DMS53 (cell line): ENCODE measurements around the gene BAIAP2.

Experiments used
- DNase-seq: peaks from one replicate; lab custom pipeline; 2025; lab: John Stamatoyannopoulos, UW

The BAIAP2 gene

DNA sequence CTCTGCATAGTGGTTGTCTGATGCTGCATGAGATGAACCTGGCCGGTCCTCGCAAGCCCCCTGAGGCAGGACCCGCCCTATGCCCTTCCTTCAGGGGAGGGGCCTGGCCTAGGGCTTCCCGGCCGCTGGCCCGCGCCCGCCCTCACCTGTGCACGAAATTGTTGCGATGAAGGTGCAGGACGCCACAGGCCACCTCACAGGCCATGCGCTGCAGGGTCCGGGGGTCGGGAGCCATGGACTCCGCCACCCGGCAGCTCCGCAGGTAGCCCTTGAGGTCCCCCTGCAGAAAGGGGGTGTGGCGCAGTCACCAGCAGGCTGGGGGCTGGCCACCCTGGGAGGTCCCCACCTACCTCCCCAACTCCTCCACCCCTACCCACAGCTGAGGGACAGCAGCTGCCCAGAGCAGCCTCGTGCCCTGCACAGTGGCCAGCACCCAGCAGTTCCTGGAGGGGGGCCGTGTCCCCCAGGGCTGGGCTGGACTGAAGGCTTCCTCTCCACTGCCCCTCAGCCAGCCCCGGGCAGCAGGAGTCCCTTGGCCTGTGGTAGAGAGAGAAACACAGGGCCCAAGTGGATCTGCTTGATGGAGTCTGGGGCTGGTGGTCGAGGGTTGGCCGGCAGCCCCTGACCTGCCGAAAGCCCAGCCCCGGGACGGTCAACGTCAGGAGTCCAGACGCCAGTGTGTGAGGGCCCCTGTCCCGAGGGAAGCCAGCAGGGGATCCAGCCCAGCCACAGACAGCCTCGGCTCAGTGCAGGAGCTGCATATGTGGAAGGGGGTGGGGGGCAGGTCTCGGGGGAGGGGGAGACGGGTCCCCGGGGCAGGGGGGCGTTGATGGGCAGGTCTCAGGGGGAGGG lies 91.6 kb downstream of the BAIAP2 start:
- no peak for DNase-seq

- DNase-seq, result no peak
Measured at GRCh38 chr17:81127133-81127455, 92.1 kb downstream of the BAIAP2 start.

DNA sequence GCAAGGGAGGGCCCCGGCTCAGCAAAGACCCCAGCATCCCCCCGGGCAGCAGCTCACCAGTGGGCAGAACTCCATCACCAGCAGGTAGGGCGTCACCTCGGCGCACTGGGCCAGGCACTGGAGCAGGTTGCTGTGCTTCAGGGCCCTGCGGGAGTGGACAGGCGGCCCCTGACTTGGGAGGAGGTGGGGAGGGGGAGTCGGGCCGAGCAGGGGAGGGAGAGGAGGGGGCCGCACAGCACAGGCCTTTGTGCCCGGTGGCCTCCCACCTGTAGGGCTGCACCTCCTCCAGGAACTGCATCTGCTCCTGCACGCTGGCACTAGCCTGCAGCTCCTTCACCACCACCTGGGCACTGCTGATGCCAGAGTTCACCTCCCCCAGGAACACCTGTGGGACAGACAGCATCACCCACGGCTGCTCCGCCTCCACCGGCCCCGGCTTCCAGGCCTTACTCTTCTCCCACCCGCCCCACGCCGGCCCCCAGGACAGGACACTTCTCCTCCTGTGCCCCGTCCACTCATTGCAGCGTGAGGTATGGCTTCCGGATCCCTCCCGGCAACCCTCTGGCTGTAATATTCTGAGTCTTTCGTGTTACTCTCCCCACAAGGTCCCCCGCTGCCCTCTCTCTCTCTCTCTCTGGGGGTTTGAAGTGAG lies 92.7 kb downstream of the BAIAP2 start:
- peak; percentile 45 for DNase-seq

GRCh38 chr17:81128338-81128737 lies 93.4 kb downstream of the BAIAP2 start:
- no peak for DNase-seq

GRCh38 chr17:81128774-81129173 lies 93.8 kb downstream of the BAIAP2 start:
- no peak for DNase-seq

GRCh38 chr17:81129289-81129688 lies 94.3 kb downstream of the BAIAP2 start:
- DNase-seq, result peak; percentile 26

DNA sequence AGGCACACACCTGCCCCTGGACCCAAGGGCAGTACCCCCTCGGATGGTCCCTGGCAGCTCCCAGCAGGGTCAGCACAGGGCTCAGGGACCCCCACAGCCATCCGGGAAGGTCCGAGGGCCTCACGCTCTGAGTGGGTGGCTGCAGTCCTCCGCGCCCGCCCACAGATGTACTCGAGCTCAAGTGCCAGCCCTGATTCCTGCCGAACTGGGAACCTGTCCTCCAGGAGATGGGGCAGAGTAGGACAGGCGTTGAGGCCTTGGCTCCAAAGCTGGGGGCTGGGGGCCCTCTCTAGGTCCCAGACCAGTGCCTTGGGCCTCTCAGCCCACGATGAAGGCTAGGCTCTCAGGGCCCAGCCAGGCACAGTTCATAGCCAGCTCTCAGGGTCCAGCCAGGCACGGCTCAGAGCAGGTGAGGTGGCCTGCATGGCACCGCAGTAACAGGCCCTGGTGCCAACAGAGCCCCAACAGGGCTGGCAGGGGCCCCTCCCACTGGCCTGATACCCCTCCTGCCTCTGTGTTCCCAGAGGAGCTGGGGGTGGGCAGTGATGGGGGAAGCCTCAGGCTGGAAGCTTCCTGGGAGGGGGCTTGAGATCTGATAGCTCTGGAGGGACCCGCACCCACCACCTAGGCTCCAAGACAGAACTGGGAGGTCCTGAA lies 94.9 kb downstream of the BAIAP2 start:
- no peak for DNase-seq

DNA sequence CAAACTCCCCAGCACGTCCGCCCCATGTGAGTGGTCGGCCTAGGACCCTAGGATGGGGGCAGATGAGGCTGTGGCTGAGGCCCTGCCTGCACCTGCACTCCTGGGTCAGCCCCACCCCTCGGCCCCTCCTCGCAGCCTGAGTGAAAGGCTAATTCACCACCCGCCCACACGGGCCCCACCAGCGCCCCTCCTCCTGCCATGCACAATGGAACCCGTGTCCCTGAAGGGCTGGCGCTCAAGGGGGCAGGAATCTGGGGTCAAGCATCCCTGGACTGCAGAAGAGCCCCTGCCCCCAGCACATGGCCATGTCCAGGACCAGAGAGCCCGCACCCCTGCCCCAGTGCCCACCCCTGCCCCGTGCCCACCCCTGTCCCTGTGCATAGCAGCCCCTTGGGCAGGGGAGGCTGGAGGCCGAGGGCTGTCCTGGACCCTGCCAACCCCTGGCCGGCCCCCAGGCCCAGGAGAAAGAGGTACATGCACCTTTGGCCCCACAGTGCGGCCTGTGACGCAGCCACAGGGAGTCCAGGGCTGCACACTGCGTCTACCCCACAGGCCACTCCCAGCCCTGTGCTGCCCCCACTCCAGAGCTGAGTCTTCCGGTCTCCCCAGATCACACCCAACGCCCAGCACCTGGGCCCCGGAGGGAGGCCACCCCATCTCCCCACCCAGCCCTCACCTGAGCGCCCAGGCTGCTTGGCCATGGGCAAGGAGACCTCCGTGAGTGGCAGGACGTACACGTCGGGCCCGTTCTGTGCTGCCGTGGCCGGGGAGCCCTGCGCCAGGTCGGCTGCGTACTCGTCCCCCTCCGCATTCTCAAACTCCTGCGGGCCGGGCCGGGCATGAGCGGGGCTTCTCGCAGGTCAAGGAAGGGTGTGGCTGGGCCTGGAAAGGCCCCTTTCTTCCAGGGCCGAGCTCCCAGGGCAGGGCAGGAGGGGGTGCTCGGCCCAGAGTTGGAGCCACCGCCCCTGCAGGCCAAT lies 95.7 kb downstream of the BAIAP2 start:
- DNase-seq, result no peak

DNA sequence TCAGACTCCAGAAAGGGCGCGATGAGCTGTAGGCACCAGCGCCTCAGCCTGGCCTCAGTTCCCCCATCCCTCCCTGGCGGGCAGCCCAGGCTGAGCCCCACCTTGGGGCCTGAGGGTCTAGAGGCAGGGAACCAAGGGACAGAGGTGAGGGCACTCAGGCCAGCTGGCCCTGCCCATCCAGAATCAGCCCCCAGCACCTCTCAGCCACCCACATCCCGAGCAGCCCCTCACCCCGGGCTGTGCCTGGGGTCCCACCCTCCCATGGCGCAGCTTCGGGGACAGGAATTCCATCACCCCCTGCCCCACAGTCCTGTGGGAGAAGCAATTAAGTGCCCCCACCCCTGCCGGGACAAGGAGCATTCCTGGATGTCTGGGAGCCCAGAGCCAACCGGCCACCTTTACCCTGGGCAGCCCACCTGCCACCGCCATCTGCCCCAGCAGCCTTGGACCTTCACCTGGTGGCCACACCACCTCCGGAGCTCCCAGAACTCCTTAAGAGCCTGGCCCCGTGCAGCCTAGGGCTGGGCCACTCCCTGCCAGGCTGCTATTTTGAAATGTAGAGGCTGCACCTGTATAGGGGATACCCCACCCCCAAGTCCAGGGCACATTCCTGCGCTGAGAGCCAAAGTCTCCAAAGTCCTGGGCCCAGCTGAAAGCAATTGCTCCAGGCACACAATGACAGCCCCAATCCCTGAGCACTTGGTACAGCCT lies 96.7 kb downstream of the BAIAP2 start:
- DNase-seq, result no peak

DNA sequence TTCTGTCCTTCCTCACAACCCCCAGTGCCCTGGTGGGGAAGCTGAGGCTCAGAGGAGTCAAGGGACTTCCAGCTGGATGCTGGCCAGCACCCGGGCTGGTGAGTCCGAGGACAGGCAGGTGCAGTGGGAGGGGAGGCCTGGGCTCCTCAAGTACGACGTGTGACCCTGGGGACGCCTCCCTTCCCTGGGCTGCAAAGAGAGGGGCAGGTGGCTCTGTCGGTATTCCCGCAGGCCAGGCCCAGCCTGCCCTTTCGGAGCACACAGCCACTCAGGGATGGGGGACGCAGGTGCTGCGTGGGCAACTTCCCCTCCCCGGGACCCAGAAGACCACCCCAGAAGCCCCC lies 97.2 kb downstream of the BAIAP2 start:
- peak; percentile 51 for DNase-seq

GRCh38 chr17:81132770-81133723 lies 98.1 kb downstream of the BAIAP2 start:
- no peak for DNase-seq

- DNase-seq, result no peak
Measured at GRCh38 chr17:81134064-81134781, 99.3 kb downstream of the BAIAP2 start.

- peak; percentile 73 for DNase-seq
Measured at GRCh38 chr17:81135505-81136278, 100.7 kb downstream of the BAIAP2 start.

- DNase-seq, result no peak
Measured at GRCh38 chr17:81136366-81136765, 101.4 kb downstream of the BAIAP2 start.

GRCh38 chr17:81137248-81137647 lies 102.3 kb downstream of the BAIAP2 start:
- no peak for DNase-seq

GRCh38 chr17:81138083-81138482 lies 103.1 kb downstream of the BAIAP2 start:
- DNase-seq, result no peak

DNA sequence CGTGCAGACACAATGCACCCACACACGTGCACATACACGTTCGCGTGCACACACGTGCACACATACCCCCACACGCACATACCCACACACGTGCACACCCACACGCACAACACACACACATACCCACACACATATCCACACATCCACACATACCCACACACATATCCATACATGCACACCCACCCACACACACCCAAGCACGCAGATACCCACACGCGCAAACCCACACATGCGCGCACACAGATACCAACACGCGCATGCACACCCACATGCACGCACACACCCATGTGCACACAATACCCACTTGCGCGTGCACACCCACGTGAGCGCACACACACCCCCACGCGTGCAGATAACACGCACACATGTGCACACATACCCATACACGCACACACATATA lies 103.5 kb downstream of the BAIAP2 start:
- no peak for DNase-seq

GRCh38 chr17:81139428-81139827 lies 104.5 kb downstream of the BAIAP2 start:
- no peak for DNase-seq

DNA sequence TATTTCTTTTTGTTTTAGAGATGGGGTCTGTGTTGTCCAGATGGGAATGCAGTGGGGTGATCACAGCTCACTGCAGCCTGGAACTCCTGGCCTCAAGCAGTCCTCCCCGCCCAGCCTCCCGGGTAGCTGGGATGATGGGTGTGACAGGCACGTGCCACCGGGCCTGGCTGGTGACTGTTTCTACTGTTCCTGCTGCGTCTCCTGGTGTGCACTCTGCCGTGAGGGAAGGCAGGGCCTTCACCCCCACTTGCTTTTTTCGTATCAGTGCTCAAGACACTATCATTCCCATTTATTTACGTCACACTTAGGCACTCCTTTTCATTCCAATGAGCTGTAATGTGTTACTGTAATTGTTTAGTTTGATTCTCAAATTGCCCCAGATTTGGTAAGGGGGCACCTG lies 105.1 kb downstream of the BAIAP2 start:
- no peak for DNase-seq
